ENCODE results near the gene LRP2.
A peak's percentile ranks its signal among the peaks of the same experiment; 100 is the strongest.
"Not testable (repeated sequence)": the region's sequence is repeated elsewhere in the genome, so short reads cannot be mapped to it uniquely, and the experiment has no call there.

LRP2 gene

DNA sequence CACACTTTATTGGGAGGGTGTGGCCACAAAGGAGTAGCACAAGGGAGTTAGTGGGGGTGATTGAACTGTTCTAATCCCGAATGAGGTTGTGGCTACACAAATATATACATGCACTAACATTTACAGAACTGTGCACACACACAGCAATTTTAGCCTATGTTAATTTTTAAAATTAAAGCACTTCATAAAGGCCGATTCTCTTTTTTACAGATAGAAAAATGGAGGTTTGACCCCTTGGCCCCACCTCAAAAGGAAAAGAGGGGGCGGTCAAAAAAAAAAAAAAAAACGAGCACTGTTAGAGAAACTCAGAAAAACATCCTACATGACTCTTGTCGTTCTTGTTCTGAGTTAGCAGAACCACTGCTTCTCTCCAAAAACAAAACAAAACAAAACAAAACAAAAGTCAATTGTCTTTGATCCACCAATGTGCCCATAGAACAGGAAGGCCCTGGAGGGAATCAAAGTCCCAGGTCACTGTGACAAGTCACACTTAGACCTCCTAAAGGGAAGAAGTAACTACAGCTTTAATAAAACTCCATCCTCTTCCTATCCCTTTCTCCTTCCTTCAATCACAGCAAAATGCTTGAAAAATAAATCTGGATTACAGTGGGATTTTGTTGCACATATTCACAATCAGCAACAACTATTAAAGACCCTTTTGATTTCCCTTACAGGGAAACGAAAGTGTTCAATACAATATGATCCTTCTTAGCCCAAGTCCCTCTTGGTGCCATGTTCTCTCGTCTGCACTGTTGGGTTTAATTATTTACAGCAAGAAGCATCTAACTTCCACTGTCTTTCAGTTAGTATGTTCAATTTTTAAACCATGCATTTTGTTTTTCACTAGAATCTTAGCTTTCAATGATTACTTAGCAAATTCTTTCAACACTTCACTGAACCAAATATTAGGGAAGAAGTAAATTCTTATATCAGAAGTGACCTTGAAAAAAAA is 16.6 kb downstream of the LRP2 start:
- no peak for DNase-seq

DNA sequence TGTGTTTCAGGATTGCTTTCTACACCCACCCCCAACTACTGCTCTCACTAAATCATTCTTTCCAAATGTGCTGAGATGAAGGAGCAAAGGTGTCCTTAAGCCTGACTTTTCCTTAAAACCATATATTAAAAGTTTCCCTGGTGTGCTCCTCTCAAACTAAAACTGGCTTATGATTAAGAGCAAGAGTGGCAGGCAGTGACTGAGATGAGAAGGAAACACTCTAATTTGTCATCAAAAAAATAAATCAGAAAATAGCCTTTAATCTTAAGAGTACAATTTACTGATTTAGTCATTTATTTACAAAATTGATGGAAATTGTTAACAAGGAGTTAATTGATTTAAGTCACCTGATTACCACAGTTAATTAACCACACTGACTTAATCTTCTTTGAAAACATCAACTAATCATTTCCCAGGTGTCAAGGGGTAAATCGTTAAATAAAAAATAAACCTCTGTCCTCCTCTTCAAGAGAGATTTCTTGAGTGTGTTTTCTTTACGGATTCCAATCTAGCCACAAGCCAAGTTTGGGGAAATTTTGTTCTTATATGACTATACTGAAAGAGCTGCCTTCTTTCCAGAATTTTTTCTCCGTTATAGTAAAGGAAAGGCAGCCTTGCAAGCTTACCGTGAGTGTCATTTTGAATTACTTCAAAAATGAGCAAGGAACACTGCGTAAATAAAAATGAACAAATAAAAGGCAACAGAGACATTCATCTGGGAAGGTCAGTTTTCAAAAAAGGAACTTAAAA is 17.4 kb downstream of the LRP2 start:
- no peak for DNase-seq

DNA sequence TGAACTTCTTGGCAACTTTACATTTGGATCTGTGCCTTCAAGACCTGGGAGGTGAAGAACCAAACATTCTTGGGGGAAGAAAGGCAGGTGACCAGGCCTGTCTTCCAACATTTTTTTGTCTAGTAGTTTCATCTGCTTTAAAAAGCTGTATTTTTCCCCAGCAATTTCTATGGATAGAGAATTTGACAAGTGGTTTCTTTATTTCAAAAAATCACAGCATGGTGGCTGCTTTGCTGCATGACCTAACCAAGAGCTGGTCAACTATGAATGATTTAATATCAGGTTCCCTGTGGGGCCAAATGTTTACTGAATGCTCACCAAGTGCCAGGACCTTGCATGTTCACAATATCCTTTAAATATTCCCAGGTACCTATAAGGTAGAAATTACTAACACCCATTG is 19.1 kb downstream of the LRP2 start:
- DNase-seq, result no peak

DNA sequence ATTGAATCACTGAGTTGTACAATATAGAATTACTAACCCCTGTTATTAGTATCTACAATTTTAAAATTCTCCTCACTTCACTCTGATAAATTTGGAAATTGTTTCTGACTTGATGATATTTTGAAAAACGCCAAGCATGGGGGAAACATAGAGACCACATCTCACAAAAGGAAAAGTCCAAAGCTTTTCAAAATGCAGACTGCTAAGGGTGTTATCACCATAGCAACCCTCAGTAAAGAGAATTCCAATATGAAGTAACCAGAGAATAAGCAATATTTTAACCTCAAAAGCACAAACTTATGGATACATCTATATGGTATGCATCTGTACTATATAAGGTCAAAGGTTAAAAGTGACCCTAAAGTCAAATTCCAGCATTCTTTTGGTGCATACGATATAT is 22.7 kb downstream of the LRP2 start:
- DNase-seq, result no peak

DNA sequence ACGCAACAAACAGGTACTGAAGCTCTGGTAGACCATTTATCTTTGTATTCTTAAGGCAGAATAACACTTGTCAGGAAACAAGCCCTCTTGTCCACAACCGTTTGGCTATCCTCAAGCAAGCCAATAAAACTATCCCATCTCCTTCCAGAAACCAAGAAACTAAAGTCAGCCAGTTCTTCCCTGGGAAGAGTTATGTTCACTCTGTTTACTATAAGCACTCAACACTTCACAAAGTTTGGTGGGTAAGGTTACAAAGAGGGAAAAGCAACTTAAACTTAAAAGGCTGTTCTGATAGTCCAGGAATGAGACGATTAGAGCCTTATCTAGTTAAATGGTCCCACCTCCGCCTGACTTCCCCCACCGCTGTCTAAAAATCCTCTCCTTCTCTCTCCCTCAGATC is 25.6 kb downstream of the LRP2 start:
- no peak for DNase-seq

DNA sequence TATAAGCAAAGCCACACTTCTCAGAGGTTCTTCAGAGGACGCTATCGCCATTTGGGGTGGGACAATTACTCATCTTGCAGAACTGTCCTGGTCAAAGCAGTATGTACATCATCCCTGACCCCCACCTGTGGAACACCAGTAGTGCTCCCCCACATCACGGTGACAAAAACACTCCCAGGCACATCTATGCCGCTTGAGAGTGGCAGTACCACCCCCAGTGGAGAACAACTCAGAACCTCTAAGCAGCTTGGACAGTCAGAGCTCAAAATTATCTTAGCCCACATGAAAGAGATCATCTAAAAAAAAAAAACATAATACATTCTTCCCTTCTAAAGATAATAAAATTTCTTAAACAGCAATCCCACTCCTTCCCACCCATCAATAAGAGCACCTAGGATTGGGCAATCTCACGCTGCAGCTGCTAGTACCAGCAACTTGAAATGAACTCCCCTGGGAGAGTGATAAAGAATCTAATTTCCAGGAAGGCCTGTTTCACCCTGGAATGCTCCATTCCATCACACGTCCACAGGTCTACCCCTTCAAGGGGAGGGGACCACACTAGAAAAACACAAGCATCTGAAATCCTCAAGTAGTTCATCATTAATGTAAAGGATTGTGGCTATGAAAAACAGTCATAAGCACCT is 31.7 kb downstream of the LRP2 start:
- no peak for DNase-seq

DNA sequence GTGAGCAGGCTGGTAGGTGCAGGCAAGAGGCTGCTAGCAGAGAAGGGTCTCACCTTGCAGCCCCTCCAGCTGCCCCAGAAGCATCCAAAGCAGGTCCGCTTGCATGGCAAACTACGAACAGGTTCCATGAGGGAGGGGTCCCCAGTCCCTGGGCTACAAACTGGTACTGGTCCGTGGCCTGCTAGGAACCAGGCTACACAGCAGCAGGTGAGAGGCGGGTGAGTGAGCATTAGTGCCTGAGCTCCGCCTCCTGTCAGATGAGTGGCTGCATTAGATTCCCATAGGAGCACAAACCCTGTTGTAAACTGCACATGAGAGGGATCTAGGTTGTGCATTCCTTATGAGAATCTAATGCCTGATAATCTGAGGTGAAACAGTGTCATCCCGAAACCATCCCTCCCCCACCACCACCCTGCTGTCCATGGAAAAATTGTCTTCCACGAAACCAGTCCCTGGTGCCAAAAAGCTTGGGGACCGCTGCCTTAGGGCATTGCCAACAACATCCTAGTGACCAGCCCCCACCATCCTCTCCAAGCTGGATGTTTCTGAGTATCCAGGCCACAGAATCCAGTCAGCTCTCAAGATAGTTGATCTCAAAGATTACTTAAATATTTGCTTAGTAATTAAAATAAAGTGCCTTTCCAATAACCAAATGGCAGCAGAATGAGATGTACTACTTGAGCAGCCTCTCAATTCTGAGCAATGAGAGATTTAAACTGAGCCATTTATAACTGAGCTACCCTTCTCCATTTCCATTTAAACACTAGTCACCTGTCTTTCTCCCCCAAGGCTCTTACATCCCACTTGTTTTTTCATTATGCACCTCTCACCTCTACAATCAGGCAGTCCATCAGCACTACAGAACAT is 32.4 kb downstream of the LRP2 start:
- peak; percentile 71 for DNase-seq

DNA sequence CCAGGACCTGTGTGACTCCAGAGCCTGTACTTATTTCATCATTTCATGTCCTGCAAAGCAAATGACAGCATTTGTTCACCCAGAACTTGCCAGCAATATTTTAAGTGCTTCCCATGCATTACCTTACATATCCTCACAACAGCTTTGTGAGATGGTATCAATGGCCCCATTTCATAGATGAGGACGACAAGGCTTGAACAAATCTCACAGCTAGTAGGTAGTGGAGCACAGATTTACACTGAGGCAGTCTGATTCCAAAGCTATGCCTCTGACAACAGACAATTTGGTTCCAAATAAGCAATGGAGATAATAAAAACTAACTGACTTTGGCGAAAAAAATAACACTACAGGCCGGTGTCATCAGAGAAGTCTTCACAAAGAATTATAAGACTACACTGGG is 33.5 kb downstream of the LRP2 start:
- no peak for DNase-seq

DNA sequence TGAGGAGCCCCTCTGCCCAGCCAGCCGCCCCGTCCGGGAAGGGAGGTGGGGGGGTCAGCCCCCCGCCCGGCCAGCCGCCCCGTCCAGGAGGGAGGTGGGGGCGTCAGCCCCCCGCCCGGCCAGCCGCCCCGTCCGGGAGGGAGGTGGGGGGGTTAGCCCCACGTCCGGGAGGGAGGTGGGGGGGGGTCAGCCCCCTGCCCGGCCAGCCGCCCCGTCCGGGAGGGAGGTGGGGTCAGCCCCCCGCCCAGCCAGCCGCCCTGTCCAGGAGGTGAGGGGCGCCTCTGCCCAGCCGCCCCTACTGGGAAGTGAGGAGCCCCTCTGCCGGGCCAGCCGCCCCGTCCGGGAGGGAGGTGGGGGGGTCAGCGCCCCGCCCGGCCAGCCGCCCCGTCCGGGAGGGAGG is 34.5 kb downstream of the LRP2 start:
- not testable (repeated sequence) for DNase-seq

DNA sequence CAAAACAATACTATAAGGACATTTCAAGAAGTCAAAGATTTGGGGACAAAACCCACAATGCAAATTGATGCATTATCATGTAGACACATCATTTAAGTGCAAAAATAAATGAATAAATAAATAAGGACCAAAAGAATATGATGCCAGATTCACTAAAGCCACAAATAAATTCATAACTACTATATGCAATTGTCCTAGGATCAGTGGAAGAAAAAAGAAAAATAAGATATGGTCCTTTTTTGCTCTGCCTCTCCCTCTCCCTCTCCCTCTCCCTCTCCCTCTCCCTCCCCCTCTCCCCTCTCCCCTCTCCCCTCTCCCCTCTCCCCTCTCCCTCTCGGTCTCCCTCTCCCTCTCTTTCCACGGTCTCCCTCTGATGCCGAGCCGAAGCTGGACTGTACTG is 36.4 kb downstream of the LRP2 start:
- not testable (repeated sequence) for DNase-seq

DNA sequence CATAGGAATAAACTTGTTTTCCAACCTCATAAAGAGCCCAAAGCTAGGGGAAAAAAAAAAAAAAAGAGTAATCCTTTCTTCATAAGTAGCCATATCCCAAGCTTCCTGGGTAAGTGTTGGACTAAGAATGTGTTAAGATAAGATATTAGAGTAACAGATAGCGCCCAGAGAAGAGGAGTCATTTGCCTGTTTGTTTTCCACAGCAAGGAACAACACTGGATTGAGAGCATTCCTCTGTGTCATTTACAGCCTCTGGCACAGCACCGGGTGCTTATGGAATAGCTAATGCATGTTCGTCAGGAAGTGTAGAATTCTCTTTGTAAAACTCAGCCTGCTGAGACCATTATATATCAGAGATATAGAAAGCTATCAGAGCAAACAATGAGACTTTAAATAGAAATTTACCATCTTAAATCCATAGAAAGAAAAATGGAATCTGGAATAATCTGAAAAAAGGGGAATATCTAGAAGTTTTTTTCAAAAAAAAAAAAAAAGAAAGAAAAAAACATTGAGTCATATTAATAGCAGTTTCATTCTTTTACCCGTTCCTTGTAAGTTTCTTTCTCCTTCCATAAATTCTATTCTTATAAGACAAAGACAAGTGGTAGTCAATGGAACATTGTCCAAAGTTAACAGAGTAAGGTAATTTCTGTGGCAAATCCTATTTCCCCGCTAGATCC is 37.6 kb downstream of the LRP2 start:
- no peak for DNase-seq

DNA sequence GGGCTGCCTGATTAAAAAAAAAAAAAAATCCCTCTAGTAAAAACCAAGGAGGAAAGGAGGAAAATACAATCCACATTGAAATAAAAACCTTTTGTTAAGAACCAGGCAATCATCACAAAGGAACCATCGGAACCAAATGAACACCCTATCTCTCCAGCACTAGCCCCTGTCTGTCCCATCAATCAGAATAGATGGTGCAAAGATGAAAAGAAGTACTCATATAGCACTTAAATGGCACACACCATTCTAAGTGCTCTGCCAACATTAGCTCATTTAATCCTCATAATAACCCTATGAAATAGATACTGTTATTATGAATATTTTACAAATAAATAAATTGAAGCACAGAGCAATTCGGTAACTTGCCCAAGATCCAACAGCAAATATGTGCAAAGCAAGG is 38.5 kb downstream of the LRP2 start:
- DNase-seq, result no peak

DNA sequence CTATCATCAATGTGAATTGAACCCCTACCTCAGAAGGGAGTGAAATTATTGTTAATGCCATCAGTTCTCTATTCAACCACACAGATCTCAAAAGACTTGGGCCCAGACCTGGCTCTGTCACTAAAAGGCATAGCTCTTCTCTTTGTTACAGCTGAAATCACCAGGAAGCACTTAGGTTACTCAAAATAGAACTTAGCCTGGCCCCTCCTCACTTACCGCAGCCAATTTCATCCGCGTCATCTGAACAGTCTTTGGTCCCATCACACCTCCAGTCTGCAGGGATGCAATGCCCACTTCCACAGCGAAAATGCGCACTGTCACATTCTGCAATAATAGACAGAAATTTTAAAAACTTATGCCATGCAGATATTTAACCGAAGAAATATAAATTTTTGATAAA is 41.8 kb downstream of the LRP2 start:
- no peak for DNase-seq

DNA sequence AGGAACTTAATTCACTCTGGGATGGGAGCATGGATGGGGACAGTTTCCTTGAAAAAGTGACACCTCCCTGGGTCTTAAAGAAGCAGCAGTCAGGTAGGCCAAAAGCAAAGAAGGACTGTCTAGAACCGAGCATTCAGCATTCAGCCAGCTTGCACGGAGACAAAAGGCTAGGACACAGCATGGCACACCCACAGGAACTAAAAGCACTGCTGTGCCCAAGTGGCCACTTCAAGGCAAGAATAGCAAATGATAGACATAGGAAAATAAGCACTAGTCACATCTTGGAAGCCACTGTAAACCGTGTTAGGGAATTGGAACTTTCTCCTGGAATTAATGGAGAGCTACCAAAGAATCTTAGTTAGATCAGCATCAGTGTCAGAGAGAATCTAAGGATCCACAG is 47.0 kb downstream of the LRP2 start:
- DNase-seq, result no peak

DNA sequence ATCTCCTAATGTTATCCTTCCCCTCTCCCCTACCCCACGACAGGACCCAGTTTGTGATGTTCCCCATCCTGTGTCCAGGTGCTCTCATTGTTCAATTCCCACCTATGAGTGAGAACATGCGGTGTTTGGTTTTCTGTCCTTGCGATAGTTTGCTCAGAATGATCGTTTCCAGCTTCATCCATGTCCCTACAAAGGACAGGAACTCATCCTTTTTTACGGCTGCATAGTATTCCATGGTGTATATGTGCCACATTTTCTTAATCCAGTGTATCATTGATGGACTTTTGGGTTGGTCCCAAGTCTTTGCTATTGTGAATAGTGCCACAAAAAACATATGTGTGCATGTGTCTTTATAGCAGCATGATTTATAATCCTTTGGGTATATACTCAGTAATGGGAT is 54.0 kb downstream of the LRP2 start:
- DNase-seq, result not testable (repeated sequence)

DNA sequence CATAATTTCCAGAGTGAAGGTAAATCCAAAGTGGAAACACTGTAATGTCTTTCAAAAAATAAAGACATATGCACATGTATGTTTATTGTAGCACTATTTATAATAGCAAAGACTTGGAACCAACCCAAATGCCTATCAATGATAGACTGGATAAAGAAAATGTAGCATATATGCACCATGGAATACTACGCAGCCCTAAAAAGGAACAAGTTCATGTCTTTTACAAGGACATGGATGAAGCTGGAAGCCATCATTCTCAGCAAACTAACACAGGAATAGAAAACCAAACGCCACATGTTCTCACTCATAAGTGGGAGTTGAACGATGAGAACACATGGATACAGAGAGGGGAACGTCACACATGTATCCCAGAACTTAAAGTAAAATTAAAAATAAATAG is 57.6 kb downstream of the LRP2 start:
- DNase-seq, result not testable (repeated sequence)

DNA sequence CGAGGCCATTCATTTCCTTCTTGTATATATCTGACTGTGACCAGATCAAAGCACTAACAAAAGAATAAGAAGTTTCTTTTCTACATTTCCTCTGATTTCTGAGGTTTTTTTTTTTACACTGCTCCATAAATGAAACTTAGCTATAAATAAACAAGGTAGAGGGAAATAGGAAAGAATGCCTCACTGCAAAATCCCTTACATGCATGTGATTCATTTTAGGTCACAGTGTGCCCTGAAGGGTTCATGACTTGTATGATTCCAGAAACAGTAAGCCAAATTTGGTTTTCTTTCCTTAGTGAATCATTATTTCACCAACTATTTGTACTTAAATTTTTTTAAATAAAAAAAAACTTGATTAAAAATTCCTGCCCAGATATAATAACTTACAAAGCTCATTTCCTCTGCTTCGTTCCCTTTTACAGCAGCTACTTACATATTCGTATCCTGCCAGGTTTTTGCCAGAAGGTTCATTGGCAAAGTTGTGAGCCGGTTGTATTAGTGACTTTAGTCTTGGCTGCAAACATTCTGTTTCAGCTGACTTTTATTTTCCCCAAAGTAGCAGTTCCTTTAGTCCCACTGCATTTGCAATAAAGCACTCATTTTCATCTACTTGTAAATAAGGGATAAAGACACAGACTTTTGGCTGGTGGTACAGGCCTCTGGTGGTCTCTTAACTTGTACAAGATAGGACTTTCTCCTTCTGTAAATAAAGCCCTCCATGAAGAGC is 58.6 kb downstream of the LRP2 start:
- DNase-seq, result no peak

DNA sequence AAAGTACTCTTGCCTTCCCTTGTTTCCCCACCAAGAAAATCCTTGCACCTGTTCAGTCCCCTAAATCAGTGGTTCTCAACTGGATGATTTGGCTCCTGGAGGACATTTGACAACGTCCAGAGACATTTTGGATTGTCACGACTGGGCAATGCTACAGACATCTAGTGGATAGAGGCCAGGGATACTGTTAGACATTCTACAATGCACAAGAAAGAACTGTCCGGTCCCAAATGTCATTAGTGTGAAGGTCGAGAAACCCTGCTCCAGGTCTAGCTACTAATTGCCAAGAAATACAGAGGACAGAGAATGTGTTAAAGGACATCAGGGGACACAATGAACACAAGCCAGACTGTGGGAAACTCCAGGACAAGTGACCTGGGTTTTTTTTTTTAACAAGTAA is 60.0 kb downstream of the LRP2 start:
- no peak for DNase-seq

DNA sequence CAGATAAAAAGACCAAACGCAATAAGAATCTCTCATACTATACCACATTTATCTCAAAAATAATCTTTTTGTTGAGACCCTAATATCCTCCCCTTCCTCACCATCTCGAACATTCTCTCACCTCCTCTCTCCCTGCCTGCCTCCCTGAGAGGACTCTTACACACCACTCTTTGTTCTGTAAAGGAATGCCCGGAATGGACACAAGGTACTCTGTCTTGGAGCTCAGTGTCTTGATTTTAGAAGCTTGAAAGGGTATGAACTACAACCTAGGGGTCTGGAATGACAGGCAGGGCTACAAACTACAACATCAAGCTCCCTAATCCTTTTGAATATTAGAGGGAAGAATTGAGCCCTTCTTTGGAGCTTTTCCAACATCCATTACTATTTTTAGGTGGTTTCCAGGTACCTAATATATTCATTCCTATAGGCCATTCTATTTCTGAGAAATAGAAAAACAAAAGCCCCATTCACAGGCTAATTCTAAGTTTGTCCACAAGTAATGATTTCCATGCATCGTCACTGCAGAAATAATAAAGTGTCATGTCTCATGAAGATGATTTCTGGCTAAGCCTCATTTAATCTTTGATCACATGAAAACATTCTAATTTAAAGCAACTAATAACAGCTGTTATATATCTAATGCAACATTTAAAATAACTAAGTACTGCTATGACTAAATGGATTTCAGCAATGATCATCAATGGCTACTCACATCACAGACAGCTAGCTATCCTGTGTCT is 60.6 kb downstream of the LRP2 start:
- no peak for DNase-seq

DNA sequence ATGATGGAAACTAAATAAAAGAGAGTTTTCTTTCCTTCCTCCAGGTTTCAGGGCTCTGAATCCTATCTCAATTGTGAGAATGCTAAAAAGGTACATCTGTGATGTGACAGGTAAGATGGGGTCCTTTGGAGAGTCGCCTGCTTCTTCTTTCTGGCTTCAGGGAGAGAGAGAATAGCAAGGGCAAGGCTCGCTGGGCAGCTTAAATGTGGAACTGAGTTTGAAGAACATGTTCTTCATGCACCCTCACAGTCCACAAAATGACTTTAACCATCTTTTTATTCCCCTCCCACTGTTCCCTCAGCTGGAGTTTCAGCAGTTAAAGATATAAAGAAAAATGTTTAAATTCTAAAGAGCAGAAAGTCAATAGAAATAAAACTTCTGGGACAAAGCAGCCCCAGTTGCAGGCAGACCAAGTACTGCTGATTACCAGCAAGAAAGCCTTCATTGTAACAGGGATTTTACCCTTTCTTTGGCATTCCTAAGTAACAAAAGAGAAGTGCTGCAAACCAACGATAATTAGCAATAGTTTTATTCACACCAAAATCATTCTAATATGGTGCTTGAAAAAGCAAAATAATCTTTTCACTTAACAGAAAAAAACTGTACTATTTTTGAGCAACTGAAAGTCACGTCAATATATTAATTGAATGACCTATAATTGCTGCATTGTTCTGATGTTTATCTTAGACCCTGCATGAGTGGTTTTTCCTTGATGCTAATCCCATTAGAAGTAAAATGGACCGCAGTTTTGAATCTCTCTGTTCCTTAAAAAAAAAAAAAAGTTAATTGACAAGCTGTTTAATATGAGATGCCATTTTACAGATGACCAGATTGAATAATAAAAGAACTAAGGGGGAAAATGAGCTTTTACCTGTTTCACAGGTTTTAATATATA is 61.5 kb downstream of the LRP2 start:
- no peak for DNase-seq
